CD4-positive, alpha-beta T cell treated with Interferon gamma for 1 hour (primary cell): Measurements from ENCODE around the gene RDH5.

Experiments
- DNase-seq: peaks from one replicate; pipeline ENCODE4 v3.0.0-alpha.2; 2020

The RDH5 gene

GRCh38 chr12:55713721-55714120, 6.5 kb upstream of the RDH5 start:
- DNase-seq = no peak

DNA sequence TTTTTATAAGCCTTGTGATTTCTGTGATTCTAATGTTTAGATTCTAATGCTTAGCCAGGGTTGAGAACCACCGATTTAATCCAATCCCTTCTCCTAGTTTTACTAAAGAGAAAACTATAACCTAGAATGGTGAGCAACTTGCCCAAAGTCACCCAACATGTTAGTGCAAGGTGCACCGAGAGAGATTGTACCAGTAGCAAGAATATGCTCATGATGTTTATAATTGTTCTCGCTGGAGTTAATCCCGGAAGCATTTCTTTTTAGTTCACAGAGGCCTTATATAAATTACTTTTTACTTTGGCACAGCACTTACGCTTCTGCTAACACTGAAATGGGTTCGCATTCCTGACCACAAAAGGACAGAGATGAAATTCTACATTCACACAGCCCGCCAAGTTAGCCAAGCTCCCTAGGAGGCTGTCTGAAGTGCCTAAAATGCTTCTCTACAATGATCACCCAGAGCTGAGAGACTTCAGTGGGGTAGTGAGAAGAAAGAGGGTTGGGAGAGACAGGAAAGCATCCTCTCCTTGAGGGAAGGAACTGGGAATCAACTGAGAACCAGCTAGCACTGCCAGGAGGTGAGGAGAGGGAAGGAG, 4.9 kb upstream of the RDH5 start:
- no peak for DNase-seq

- peak; percentile 87 for DNase-seq
Measured at GRCh38 chr12:55715833-55716581, 4.2 kb upstream of the RDH5 start, which contains the start of gene BLOC1S1. Gene BLOC1S1, plus strand, starts transcription at chr12:55716046. Its CDS starts 6 bp downstream, at chr12:55716052.

- DNase-seq = no peak
Measured at GRCh38 chr12:55716582-55716957, 3.6 kb upstream of the RDH5 start.

DNA sequence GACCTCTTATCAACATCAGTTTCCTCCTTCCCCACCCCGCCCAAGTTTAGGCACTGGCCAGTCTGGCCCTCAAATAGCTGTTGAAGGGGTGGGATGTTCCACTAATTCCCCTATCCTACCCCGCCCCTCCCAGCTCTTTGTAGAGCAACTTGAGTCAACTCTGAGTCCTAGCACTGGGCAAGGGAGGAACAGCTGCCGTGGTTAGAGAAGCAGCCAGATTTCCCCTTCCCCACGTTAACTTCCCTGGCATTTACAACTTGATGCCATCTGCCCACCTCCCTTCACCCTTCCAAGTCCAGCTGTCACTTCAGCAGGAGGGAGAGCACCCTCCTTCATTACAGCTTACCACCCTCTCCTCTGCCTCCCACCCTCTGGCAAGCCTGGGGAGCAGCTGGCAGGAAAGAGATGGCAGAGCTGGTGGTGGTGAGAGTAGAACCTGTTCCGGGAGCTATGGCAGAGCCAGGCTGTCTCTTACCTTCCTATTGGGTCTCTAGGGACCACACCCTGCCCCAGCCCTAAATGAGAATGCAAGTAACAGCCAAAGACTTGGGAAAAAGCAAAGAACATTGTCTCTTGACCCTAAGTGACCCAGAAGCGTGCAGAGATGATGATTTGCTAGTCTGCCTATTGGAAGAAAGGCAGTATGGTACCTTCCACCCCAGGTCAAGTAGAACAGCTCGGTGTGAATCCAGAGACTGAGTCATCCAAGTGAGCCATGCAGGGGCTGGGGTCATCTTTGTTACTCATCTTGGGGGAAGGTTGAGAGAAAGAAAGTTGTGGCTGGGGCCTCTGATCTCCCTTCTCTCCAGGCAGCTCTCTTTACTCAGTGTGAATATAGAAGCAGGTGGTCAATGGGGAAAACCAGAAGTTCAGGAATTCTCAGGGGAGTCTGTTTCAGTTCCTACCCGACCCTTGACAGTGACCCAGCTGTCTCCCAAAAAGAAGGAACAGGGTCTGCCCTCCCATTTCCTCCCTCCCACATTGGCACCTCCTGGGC, 2.9 kb upstream of the RDH5 start:
- no peak for DNase-seq

DNA sequence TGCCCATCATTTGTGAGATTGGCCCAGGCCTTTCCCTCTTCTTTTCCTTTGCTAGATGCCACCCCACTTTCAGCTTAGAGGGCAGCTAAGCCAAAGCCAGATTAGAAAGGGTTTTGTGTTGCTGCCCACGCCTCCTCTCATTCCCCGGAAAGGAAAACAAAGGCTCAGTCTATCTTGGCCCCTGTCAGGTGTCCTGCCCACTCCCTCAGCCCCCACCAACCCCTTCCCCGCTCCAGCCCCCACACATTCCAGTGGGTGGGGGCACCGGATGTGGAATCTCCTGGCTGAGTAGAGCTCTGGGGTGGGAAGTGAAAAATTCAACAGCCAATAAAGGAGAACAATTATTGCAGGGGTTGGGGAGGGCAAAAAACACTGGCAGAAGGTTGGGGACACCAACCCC, 2.2 kb upstream of the RDH5 start:
- DNase-seq = no peak

GRCh38 chr12:55718624-55719275, 1.4 kb upstream of the RDH5 start:
- no peak for DNase-seq

DNA sequence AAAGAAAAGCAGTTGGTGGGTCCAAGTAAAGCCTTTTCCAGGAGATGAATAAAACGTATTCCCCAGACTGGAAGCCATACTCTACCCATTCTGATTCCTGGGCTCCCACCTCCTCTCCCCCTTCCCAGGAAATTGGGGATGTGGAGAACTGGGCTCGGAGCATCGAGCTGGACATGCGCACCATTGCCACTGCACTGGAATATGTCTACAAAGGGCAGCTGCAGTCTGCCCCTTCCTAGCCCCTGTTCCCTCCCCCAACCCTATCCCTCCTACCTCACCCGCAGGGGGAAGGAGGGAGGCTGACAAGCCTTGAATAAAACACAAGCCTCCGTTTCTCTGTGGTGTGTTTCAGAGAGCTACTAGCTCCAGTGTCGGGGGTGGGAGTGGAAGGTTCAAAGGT, 822 bp upstream of the RDH5 start:
- no peak for DNase-seq

DNA sequence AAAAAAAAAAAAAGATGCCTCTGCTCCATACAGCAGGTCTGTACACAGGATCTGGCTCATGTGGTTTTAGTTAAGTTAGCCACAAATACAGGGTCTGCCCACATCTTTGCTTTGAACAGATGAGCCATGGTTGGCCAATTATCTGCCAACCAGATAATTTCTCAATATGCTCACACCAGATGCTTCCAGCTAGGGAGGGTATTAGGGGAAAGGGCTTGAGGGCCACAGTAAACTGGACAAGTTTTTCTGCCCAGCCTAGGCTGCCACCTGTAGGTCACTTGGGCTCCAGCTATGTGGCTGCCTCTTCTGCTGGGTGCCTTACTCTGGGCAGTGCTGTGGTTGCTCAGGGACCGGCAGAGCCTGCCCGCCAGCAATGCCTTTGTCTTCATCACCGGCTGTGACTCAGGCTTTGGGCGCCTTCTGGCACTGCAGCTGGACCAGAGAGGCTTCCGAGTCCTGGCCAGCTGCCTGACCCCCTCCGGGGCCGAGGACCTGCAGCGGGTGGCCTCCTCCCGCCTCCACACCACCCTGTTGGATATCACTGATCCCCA, 776 bp downstream of the RDH5 start:
- peak; percentile 6 for DNase-seq

GRCh38 chr12:55721601-55722213, 1.5 kb downstream of the RDH5 start:
- DNase-seq = no peak

DNA sequence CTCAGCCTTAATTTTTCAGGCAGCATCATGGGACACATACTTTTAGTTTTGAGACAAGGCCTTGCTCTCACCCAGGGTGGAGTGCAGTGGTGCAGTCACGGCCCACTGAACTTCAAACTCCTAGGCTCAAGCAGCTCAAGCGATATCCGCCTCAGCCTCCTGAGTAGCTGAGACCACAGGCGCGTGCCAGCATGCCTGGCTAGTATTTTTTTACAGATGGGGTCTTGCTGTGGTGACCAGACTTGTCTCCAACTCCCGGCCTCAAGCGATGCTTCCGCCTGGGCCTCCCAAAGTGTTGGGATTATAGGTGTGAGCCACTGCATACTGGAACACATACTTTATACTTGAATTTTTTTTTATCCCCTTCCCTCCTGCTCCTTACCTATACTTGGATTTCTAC, 2.8 kb downstream of the RDH5 start:
- no peak for DNase-seq

DNA sequence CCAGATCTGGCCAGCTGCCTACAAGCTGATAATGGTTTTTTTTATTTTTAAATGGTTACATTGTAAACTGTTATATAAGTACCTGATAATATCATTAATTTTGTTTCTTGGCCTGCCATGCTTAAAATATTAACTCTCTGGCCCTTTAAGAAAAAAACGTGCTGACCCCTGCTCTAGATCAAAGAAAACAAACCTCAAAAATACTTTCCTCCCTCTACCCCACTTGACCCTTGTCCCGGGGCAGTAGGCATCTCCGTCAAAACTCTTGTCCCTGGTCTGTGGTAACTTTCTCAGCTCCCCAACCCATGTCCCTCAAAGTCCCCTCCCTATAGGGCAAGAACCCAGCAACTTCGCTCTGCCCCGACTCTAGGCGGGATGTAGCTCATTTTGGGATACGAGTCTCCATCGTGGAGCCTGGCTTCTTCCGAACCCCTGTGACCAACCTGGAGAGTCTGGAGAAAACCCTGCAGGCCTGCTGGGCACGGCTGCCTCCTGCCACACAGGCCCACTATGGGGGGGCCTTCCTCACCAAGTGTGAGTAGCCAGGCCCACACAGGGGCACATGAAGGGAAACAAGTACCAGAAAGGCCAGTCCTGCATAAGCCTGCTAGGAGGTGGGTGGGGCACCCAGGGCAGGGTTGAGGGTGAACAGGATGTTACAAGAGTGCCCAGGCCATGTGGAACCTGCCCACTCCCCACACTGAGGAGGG, 3.5 kb downstream of the RDH5 start:
- DNase-seq = no peak

DNA sequence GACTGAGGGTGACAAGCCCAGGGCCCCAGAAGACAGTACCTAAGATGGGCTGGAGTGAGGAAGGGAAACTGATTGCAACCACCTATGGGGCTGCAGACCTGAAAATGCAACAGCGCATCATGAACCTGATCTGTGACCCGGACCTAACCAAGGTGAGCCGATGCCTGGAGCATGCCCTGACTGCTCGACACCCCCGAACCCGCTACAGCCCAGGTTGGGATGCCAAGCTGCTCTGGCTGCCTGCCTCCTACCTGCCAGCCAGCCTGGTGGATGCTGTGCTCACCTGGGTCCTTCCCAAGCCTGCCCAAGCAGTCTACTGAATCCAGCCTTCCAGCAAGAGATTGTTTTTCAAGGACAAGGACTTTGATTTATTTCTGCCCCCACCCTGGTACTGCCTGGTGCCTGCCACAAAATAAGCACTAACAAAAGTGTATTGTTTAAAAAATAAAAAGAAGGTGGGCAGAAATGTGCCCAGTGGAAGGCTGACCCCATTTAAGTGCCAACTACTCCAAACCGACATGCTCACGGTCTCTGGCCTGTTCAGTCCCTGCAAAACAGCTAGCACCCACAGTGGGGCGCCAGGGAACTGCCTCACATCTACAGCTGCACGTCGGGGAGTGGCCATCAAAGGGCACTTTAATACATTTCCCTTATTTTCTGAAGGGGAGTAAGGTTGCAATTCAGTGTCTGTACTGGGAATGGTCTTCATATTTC, 4.2 kb downstream of the RDH5 start:
- DNase-seq = peak; percentile 67

DNA sequence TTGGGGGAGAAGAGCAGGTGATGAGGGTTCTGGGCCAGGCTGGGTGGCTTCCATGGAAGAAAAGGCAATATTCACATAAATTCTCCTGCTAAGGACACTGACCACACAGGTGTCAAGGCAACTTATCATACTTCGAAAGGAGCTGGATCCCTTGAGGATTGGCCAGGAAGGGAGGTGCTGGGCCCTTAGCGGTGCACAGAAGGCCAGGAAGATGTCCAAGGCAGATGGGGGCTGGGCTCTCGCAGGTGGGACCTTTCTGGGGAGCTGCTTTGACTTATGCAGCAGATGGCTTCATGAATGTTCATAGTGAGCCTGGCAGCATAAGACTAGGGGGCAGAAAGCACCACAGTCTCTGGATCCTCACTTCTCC, 4.7 kb downstream of the RDH5 start:
- no peak for DNase-seq

DNA sequence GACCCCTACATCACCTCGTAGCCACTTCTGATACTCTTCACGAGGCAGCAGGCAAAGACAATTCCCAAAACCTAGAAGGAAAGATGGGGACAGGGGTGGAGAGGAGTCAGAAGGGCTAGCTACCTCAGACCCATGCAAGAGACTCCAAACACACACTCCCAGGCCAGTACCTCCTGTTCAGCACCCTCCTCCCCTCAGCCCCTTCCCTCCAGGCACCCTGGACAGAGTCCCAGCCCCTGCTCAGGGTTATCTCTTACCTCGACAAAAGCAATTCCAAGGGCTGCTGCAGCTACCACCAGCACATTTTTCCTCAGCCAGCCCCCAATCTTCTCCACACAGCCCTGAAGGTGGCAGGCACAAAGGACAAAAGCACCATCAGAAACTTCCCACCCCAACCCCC, 5.4 kb downstream of the RDH5 start:
- no peak for DNase-seq

- DNase-seq = no peak
Measured at GRCh38 chr12:55726971-55727370, 6.8 kb downstream of the RDH5 start.

GRCh38 chr12:55727643-55728185, 7.5 kb downstream of the RDH5 start:
- DNase-seq = no peak

DNA sequence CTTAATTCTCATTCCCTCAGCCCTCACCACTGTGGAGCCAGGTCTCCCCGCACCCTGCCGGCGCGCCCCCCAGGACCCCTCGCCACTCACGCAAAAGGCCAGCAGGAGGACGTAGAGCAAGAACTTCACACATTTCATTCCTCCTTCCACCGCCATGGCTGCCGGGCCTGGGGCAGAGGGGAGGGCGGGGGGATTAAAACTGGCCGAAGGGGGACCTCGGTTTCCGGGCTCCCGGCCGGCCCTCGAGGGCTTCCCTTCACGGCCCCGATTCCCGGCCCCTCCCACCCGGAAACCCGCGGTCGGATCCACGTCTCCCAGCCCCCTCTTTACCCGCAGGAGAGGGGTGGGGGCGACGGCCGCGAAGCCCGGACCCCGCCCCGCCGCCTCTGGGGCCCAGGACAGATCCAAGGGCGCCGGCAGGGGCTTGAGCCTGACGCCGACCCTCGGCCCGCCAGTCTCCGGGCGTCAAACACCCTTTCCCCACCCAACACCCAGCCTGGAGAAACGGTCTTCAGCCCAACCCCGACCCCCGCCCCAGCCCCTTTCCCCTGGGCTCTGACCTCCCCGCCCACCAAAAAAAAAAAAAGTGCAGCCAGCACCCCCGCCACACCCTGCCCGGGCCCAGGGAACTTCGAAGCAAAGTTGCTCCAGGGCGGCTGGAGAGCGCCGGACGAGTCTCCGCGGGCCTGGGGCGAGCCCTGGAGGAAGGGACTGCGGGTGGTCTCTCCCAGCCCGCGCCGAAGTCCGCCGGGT, 8.2 kb downstream of the RDH5 start:
- DNase-seq = no peak

DNA sequence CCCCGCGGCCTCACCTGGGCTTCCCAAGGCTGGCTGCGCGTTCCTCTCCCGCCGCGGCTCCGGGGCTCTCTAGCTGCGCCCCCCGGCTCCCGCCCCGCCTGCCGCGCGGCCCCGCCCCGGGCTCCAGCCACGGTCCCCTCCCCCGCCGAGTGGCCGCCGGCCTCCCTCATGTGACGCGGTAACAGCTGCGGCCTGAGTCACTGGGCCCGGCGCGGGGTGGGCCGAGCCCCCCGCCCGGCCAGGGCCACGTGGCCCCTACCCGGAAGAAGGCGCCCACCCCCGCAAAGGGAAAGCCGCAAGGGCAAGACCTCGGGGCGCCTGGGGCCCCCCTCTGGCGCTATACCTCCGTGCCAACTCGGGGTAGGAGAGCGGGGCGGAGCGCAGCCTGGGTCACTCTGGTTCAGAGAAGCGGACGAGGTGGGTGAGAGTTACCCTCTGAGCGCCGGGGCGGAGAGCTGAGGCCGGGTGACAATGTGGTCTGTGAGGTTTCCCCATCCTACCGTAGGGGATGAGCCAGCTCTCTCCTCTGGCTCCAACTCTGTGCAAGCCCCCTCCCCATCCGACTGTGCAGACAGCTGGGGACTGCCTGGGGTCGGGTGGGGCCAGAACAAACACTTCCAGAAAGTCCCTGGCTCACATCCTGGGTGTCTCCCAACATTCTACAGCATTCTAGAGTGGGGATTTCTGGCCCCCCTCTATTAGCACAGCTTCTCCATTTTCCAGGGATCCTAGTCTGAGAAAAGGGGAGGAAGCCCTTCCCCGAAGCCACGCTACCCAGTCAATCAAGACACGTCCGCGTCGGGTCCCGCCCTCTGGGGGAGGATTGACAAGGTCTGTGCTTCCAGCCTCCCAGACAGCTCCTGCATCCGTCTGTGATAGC, 9.0 kb downstream of the RDH5 start, which contains the start of gene CD63:
TSS of gene CD63 (minus strand) at position 71 of the 880 bp plus-strand sequence. CDS start 668 bp downstream, outside the sequence.
- peak; percentile 71 for DNase-seq
